ENCODE results near the gene UNC80.

GRCh38 chr2:209940936-209941335, 169.3 kb downstream of the UNC80 start:
- no peak for TF ChIP-seq TAF1 (IDR thresholded peaks at IDR 0.05; ENCODE audit: low read depth, low read length)
- no peak for TF ChIP-seq POLR2AphosphoS5 (IDR thresholded peaks at IDR 0.05; ENCODE audit: low read depth, low read length)
- TF ChIP-seq POLR2A (IDR thresholded peaks at IDR 0.05; ENCODE audit: low read depth, low read length): no peak
- no peak for TF ChIP-seq SPI1 (IDR thresholded peaks at IDR 0.05; ENCODE audit: low read depth, low read length)

Data from GM12891 (cell line).